Ascending aorta (tissue), 2 donors: Measurements from ENCODE around the gene ZNF382. TPM values are rescaled to one million over a fixed set of nuclear protein-coding genes. Genes with fewer than 3 reads are reported as not detected.

Experiments used
- DNase-seq, 2 donors: peaks; one replicate each; pipeline ENCODE4 v3.0.0-alpha.2; 2019; ENCODE audit warnings: low spot score in 2 of 2
- H3K27ac ChIP-seq, 2 donors: fragments of 200-600 bp; sonication (generic); one replicate each; pipeline ENCODE4 v1.5.1; 2016 to 2017; ENCODE audit warnings: mild to moderate bottlenecking in 1 of 2
- H3K27me3 ChIP-seq: fragments of 200-600 bp; sonication (generic); one replicate; pipeline ENCODE4 v1.5.1; 2017
- H3K36me3 ChIP-seq, 2 donors: fragments of 200-600 bp; sonication (generic); one replicate each; pipeline ENCODE4 v1.5.1; 2016
- H3K4me1 ChIP-seq, 2 donors: fragments of 200-600 bp; sonication (generic); one replicate each; pipeline ENCODE4 v1.5.1; 2016 to 2017; ENCODE audit warnings: mild to moderate bottlenecking in 1 of 2
- H3K4me3 ChIP-seq, 2 donors: fragments of 200-600 bp; sonication (generic); one replicate each; pipeline ENCODE4 v1.5.1; 2016 to 2017; ENCODE audit warnings: mild to moderate bottlenecking in 1 of 2
- H3K9me3 ChIP-seq, 2 donors: fragments of 200-600 bp; sonication (generic); one replicate each; pipeline ENCODE4 v1.5.1; 2016
- CTCF ChIP-seq, 3 experiments: fragments of 200-600 bp in 2 of 3; fragments of 450-650 bp in 1 of 3; sonication (generic) in 2 of 3; IDR thresholded peaks; one replicate each; pipeline ENCODE4 v1.5.1; 2016 to 2019; ENCODE audit warnings: antibody characterized with exemption in 3 of 3, mild to moderate bottlenecking in 1 of 3, moderate library complexity in 1 of 3
- intact Hi-C: fragments of 100-400 bp; cut with DNase I; formaldehyde crosslinking; loops from one replicate; pipeline ENCODE4 v1.15.1; 2023
- total RNA-seq: library from RNA; depleted of rRNA; stranded (reverse); fragments of >200 nt; gene quantifications from one replicate; pipeline ENCODE4 v1.1.0, GENCODE V29; 2016

The ZNF382 gene
- total RNA-seq, 1 donor from 2014 or later = 0.32 TPM

GRCh38 chr19:36674201-36674600, 69.1 kb downstream of the ZNF382 start:
- intact Hi-C loops = no loop called here
- Histone ChIP-seq H3K4me3 (no peak overlapping the region), H3K9me3 (peaks cover 43 to 99% of the 10 kb centered on the region in 2 donors), H3K27ac (no peak overlapping the region), H3K4me1 (no peaks in the 10 kb centered on the region), H3K27me3 (no peaks in the 10 kb centered on the region), H3K36me3 (peaks cover 27 to 60% of the 10 kb centered on the region in 2 donors)
- TF ChIP-seq CTCF (IDR thresholded peaks at IDR 0.05) = no peak
- DNase-seq = no peak

GRCh38 chr19:36679455-36679854, 74.3 kb downstream of the ZNF382 start:
- H3K9me3 ChIP-seq = peaks cover 49 to 86% of the 10 kb centered on the region in 2 donors
- H3K27me3 ChIP-seq = no peaks in the 10 kb centered on the region
- H3K4me3 ChIP-seq = no peak overlapping the region
- TF ChIP-seq CTCF (IDR thresholded peaks at IDR 0.05) = no peak
- no peak overlapping the region for H3K27ac ChIP-seq
- no peak for DNase-seq
- no peaks in the 10 kb centered on the region for H3K4me1 ChIP-seq
- intact Hi-C loops = no loop called here
- H3K36me3 ChIP-seq = peaks cover 27 to 53% of the 10 kb centered on the region in 2 donors

Other genes with a start within 250 kb of the ZNF382 start
- gene ZFP14, start 226.1 kb upstream of the ZNF382 start, total RNA-seq = 1.2 TPM
- gene ZFP82, start 186.7 kb upstream of the ZNF382 start, total RNA-seq = 1.3 TPM
- gene ZNF566, start 115.8 kb upstream of the ZNF382 start, total RNA-seq = 9.9 TPM
- gene ZNF260, start 77.0 kb upstream of the ZNF382 start, total RNA-seq = 2.1 TPM
- 3.8 TPM for gene ZNF529, start 32.0 kb upstream of the ZNF382 start, total RNA-seq
- not detected for gene ZNF461, start 61.5 kb downstream of the ZNF382 start, total RNA-seq
- 3.7 TPM for gene ZNF567, start 82.3 kb downstream of the ZNF382 start, total RNA-seq
- 5.1 TPM for gene ZNF850, start 167.5 kb downstream of the ZNF382 start, total RNA-seq
- gene ZNF790, start 233.1 kb downstream of the ZNF382 start, total RNA-seq = 17.0 TPM
- gene ZNF345, start 245.6 kb downstream of the ZNF382 start, total RNA-seq = 8.0 TPM